Psoas muscle (tissue), 8 donors: Measurements from ENCODE around the gene KCP. TPM values are rescaled to one million over a fixed set of nuclear protein-coding genes. Genes with fewer than 3 reads are reported as not detected.
A peak's percentile ranks its signal among the peaks of the same experiment; 100 is the strongest.

Experiments used
- ATAC-seq, 4 donors: fragments of 200-7000 bp; cut with Tn5 transposase; one replicate each; pipeline ENCODE4 v1.9.1; 2020; ENCODE audit warnings: moderate library complexity in 3 of 4, mild to moderate bottlenecking in 2 of 4
- DNase-seq, 2 donors: peaks; one replicate each; pipeline ENCODE4 v3.0.0-alpha.2; 2020
- H3K27ac ChIP-seq: fragments of 200-600 bp; one replicate; pipeline ENCODE4 v1.8.0; 2022
- H3K27me3 ChIP-seq, 3 donors: fragments of 200-600 bp in 1 of 3; one replicate each; pipeline versions ENCODE4 v1.6.1 to v1.8.0; 2013 to 2022; ENCODE audit warnings: low read length in 2 of 3, mild to moderate bottlenecking in 2 of 3, moderate library complexity in 1 of 3; ENCODE audit not compliant: insufficient read depth in 3 of 3
- H3K36me3 ChIP-seq, 2 donors: fragments of 200-600 bp in 1 of 2; one replicate each; pipeline versions ENCODE4 v1.6.1 to v1.8.0; 2013 to 2022; ENCODE audit warnings: low read depth in 1 of 2, mild to moderate bottlenecking in 1 of 2, moderate library complexity in 1 of 2; ENCODE audit not compliant: insufficient read depth in 1 of 2
- H3K4me1 ChIP-seq: fragments of 200-600 bp; one replicate; pipeline ENCODE4 v1.8.0; 2022
- H3K4me3 ChIP-seq: fragments of 200-600 bp; one replicate; pipeline ENCODE4 v1.8.0; 2022; ENCODE audit warnings: mild to moderate bottlenecking
- H3K9me3 ChIP-seq: fragments of 200-600 bp; one replicate; pipeline ENCODE4 v1.8.0; 2022
- WGBS, 3 donors: extraction: QIAGEN DNeasy Blood & Tissue Kit; methylation state at CpG; one replicate each; pipeline versions ENCODE4 v1.1.6 to v1.1.7; 2013; 5-methylcytosine and 5-hydroxymethylcytosine counted together
- intact Hi-C, 2 donors: fragments of 100-400 bp; cut with DNase I; formaldehyde crosslinking; loops; one replicate each; pipeline versions ENCODE4 v1.11.0 to v1.14.2; 2022
- polyA plus RNA-seq, 3 donors: library from polyadenylated mRNA; stranded (reverse); fragments of 200-250 nt; gene quantifications; one replicate each; pipeline ENCODE4 v1.2.3, GENCODE V29; 2013
- total RNA-seq, 4 donors: library from RNA; stranded (reverse); fragmentation: NEBNext Ultra II Directional in 2 of 4; extraction: Animal tissue kit (Norgen Biotek cat#: 25700) in 2 of 4; gene quantifications; one replicate each; pipeline versions ENCODE4 v1.2.1 to v1.2.4, GENCODE V29; 2021 to 2023
- TF ChIP-seq, protein P1 (sequence below): fragments of 200-600 bp; IDR thresholded peaks from one replicate; pipeline ENCODE4 v1.8.0; 2022; ENCODE audit warnings: antibody characterized with exemption
- donor health status: healthy with polysubstance abuse.
- donor health status: DM: no; HTN: no; CAD: no; lungs with moderate emphysema.
- donor health status: Bipolar disorder and iron deficiency.
- donor health status: healthy.
- donor health status: DM: yes; HTN: yes; CAD: no.
- donor health status: DM: no; HTN: no; CAD: no.
- donor health status: DM: no; HTN: no; CAD: no.
- donor health status: DM: yes; HTN: yes; CAD: no.

The KCP gene
- total and polyA plus RNA-seq, 7 donors, result 0.03 to 0.34 (median 0.15) TPM

DNA sequence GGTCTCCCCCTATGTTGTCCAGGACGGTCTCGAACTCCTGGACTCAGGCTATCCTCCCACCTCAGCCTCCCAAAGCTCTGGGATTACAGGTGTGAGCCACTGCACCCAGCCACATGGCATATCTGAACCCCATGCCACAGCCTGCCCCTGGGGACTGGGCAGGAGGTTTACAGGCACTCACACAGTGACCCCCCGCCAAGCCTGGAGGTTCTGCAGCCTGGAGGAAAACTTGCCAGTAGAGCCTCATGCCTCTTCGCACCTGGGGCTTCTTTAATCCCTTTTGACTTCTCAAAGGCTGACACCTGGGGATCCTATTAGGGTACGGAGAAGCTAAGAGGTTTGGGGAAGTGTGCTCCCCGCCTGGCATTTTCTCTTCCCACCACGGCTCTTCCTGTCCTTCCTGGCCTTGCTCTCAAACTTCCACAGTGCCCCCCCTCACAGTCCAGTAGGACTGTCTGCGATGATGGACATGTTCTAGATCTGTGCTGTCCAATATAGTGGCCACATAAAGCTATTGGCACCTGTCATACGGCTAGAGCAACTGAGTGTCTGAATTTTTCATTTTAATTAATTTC is 11.4 kb upstream of the KCP start:
- Histone ChIP-seq H3K4me1 (no peaks in the 10 kb centered on the region), H3K4me3 (no peak overlapping the region), H3K27ac (no peak overlapping the region), H3K36me3 (no peaks in the 10 kb centered on the region), H3K27me3 (peaks cover 0 to 21% (median 2%) of the 10 kb centered on the region in 3 donors), H3K9me3 (no peaks in the 10 kb centered on the region)
- 65 to 79% (median 75%) methylated on average over 9 of the region's 9 CpGs for WGBS, 3 donors
- intact Hi-C loops, result no loop called here
- ATAC-seq, result no peak
- TF ChIP-seq, protein P1, sequence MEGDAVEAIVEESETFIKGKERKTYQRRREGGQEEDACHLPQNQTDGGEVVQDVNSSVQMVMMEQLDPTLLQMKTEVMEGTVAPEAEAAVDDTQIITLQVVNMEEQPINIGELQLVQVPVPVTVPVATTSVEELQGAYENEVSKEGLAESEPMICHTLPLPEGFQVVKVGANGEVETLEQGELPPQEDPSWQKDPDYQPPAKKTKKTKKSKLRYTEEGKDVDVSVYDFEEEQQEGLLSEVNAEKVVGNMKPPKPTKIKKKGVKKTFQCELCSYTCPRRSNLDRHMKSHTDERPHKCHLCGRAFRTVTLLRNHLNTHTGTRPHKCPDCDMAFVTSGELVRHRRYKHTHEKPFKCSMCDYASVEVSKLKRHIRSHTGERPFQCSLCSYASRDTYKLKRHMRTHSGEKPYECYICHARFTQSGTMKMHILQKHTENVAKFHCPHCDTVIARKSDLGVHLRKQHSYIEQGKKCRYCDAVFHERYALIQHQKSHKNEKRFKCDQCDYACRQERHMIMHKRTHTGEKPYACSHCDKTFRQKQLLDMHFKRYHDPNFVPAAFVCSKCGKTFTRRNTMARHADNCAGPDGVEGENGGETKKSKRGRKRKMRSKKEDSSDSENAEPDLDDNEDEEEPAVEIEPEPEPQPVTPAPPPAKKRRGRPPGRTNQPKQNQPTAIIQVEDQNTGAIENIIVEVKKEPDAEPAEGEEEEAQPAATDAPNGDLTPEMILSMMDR, result no peak
- peak in 1 of 2 donors; percentile 20 for DNase-seq

- peak in 1 of 2 donors; percentile 22 for DNase-seq
- WGBS, 3 donors, result 58 to 64% (median 60%) methylated on average over 13 of the region's 13 CpGs
Observed at GRCh38 chr7:128920913-128921582, 10.5 kb upstream of the KCP start.

DNA sequence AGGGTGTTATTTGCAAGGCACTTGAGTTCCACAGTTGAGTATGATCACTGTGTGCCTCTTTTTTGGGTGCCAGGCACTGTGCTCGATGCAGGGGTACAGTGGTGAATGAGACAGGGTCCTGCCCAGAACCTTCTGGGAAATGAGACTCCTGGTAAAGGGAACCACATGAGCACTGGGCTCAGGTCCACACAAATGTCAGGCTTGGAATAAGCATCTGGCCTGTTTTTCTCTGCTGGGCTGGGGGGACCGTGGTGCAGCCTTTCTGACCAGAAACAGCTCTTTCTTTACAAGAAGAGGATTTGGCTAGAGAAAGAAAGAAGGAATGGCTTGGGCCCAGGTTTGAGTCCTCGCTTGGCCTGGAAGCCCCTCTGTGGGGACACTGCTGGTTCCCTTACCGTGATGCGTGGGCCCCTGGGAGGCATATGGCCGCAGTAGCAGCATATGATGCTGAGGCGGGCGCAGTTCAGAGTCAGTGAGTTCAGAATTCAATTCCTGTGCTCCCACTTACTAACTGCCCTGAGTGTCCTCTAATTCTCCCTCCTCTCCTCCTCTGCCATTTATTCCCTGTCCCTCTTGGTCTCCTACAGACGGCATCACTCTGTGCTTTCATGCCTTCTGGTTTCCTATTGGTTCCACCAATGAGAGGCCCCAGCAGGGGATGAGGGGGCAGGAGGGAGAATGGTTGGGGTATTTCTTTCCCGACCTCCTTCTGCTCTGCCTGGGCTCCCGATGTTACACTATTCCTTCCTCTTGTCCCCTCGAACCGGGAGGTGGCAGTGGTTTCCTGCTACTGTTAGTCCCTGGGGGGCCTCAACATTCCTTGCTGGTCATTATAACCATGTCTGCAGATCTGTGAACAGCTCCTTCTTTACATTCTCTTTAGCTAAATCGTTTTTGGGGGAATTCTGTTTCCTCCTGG is 9.6 kb upstream of the KCP start:
- intact Hi-C loops, result no loop called here
- Histone ChIP-seq H3K27me3 (peaks cover 0 to 39% (median 9%) of the 10 kb centered on the region in 3 donors), H3K9me3 (no peaks in the 10 kb centered on the region), H3K4me1 (peaks cover 4% of the 10 kb centered on the region), H3K27ac (no peak overlapping the region), H3K4me3 (no peak overlapping the region), H3K36me3 (no peaks in the 10 kb centered on the region)
- no peak for ATAC-seq
- DNase-seq, result no peak
- WGBS, 3 donors, result 45 to 57% (median 50%) methylated on average over 14 of the region's 14 CpGs
- TF ChIP-seq, protein P1, result no peak

More at GRCh38 chr7:128920913-128921582, 10.5 kb upstream of the KCP start:
- Histone ChIP-seq H3K36me3 (no peaks in the 10 kb centered on the region), H3K4me1 (peaks cover under 1% of the 10 kb centered on the region), H3K27me3 (peaks cover 0 to 30% (median 5%) of the 10 kb centered on the region in 3 donors), H3K4me3 (no peak overlapping the region), H3K27ac (no peak overlapping the region), H3K9me3 (no peaks in the 10 kb centered on the region)
- TF ChIP-seq, protein P1, result no peak
- intact Hi-C loops, result no loop called here
- no peak for ATAC-seq

DNA sequence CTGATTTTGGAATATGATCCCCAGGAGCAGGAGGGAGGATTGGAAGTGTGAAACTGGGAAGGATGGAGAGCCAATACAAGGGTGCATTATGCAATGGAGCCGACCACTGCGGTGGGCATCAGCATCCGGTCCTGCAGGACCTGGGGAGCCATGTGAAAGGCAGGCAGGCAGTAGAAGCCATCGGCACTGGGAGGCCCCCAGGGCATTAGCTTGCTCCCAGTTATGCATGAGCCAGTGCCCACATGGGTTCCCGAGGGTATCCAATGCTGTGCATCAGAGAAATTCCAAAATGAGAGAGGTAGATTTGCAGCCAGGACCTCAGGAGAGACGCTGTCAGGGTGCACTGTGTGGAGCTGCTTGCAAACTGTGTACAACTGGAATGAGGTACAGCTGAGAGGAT is 8.7 kb upstream of the KCP start:
- intact Hi-C loops, result no loop called here
- Histone ChIP-seq H3K27me3 (peaks cover 0 to 48% (median 11%) of the 10 kb centered on the region in 3 donors), H3K27ac (no peak overlapping the region), H3K4me3 (no peak overlapping the region), H3K9me3 (no peaks in the 10 kb centered on the region), H3K36me3 (no peaks in the 10 kb centered on the region), H3K4me1 (peaks cover 4% of the 10 kb centered on the region)
- 62 to 68% (median 68%) methylated on average over 6 of the region's 6 CpGs for WGBS, 3 donors
- DNase-seq, result no peak
- TF ChIP-seq, protein P1, result no peak
- ATAC-seq, result no peak
